ENCODE results near the gene DKK3.

DKK3 gene

GRCh38 chr11:11998091-11998781 is 10.2 kb downstream of the DKK3 start:
- DNase-seq (ENCODE audit: low spot score): no peak
- TF ChIP-seq CTCF (IDR thresholded peaks at IDR 0.05; ENCODE audit: extremely low read depth, insufficient read depth, missing control alignments): no peak
- in situ Hi-C loops (cut with MboI; ENCODE audit: low pct_unique_long_range_greater_than_20kb, low sequenced_read_pairs, unreplicated experiment): no loop called here

GRCh38 chr11:11997049-11997322 is 11.4 kb downstream of the DKK3 start:
- DNase-seq (ENCODE audit: low spot score): no peak
- TF ChIP-seq CTCF (IDR thresholded peaks at IDR 0.05; ENCODE audit: extremely low read depth, insufficient read depth, missing control alignments): no peak
- in situ Hi-C loops (cut with MboI; ENCODE audit: low pct_unique_long_range_greater_than_20kb, low sequenced_read_pairs, unreplicated experiment): no loop called here

- TF ChIP-seq CTCF (IDR thresholded peaks at IDR 0.05; ENCODE audit: extremely low read depth, insufficient read depth, missing control alignments): no peak
- in situ Hi-C loops (cut with MboI; ENCODE audit: low pct_unique_long_range_greater_than_20kb, low sequenced_read_pairs, unreplicated experiment): no loop called here
- no peak for DNase-seq (ENCODE audit: low spot score)
Measured at GRCh38 chr11:11996321-11997048, 11.9 kb downstream of the DKK3 start.

- TF ChIP-seq CTCF (IDR thresholded peaks at IDR 0.05; ENCODE audit: extremely low read depth, insufficient read depth, missing control alignments): no peak
- in situ Hi-C loops (cut with MboI; ENCODE audit: low pct_unique_long_range_greater_than_20kb, low sequenced_read_pairs, unreplicated experiment): no loop called here
- no peak for DNase-seq (ENCODE audit: low spot score)
Measured at GRCh38 chr11:11995601-11996000, 12.8 kb downstream of the DKK3 start.

GRCh38 chr11:11993839-11994238 is 14.6 kb downstream of the DKK3 start:
- no peak for DNase-seq (ENCODE audit: low spot score)
- in situ Hi-C loops (cut with MboI; ENCODE audit: low pct_unique_long_range_greater_than_20kb, low sequenced_read_pairs, unreplicated experiment): no loop called here
- no peak for TF ChIP-seq CTCF (IDR thresholded peaks at IDR 0.05; ENCODE audit: extremely low read depth, insufficient read depth, missing control alignments)

GRCh38 chr11:11992257-11993212 is 15.9 kb downstream of the DKK3 start:
- in situ Hi-C loops (cut with MboI; ENCODE audit: low pct_unique_long_range_greater_than_20kb, low sequenced_read_pairs, unreplicated experiment): no loop called here
- no peak for TF ChIP-seq CTCF (IDR thresholded peaks at IDR 0.05; ENCODE audit: extremely low read depth, insufficient read depth, missing control alignments)
- DNase-seq (ENCODE audit: low spot score): no peak

Data from GM13977 (cell line).